ENCODE data around the gene ADAMTSL1.

GRCh38 chr9:18811171-18811570 lies 337.2 kb downstream of the ADAMTSL1 start:
- TF ChIP-seq, protein P1, sequence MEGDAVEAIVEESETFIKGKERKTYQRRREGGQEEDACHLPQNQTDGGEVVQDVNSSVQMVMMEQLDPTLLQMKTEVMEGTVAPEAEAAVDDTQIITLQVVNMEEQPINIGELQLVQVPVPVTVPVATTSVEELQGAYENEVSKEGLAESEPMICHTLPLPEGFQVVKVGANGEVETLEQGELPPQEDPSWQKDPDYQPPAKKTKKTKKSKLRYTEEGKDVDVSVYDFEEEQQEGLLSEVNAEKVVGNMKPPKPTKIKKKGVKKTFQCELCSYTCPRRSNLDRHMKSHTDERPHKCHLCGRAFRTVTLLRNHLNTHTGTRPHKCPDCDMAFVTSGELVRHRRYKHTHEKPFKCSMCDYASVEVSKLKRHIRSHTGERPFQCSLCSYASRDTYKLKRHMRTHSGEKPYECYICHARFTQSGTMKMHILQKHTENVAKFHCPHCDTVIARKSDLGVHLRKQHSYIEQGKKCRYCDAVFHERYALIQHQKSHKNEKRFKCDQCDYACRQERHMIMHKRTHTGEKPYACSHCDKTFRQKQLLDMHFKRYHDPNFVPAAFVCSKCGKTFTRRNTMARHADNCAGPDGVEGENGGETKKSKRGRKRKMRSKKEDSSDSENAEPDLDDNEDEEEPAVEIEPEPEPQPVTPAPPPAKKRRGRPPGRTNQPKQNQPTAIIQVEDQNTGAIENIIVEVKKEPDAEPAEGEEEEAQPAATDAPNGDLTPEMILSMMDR (IDR thresholded peaks at IDR 0.05; ENCODE audit: low read depth, low read length, missing input control) = no peak
- TF ChIP-seq JUND (IDR thresholded peaks at IDR 0.05) (no peak), TAF1 (conservative IDR thresholded peaks at IDR 0.05) (no peak)
